Measurements from ENCODE around the gene PPM1L.

Gene PPM1L

GRCh38 chr3:160810362-160811236 is 54.6 kb downstream of the PPM1L start:
- DNase-seq: peak in 1 of 2 experiments; percentile 36

- peak in 1 of 2 experiments; percentile 5 for DNase-seq
Observed at GRCh38 chr3:160811237-160811548, 55.2 kb downstream of the PPM1L start.

- no peak for DNase-seq
Observed at GRCh38 chr3:160812304-160812703, 56.3 kb downstream of the PPM1L start.

GRCh38 chr3:160815280-160815679 is 59.2 kb downstream of the PPM1L start:
- no peak for DNase-seq

GRCh38 chr3:160820022-160820421 is 64.0 kb downstream of the PPM1L start:
- DNase-seq: no peak

GRCh38 chr3:160820430-160820829 is 64.4 kb downstream of the PPM1L start:
- DNase-seq: no peak

- DNase-seq: peak in 1 of 2 experiments; percentile 34
Observed at GRCh38 chr3:160822936-160823335, 66.9 kb downstream of the PPM1L start.

GRCh38 chr3:160825311-160825800 is 69.3 kb downstream of the PPM1L start:
- DNase-seq: no peak

GRCh38 chr3:160826408-160826807 is 70.4 kb downstream of the PPM1L start:
- no peak for DNase-seq

GRCh38 chr3:160826991-160827390 is 71.0 kb downstream of the PPM1L start:
- DNase-seq: no peak

- no peak for DNase-seq
Observed at GRCh38 chr3:160827516-160827915, 71.5 kb downstream of the PPM1L start.

- no peak for DNase-seq
Observed at GRCh38 chr3:160828880-160829279, 72.8 kb downstream of the PPM1L start.

GRCh38 chr3:160829486-160830009 is 73.5 kb downstream of the PPM1L start:
- DNase-seq: no peak

- DNase-seq: no peak
Observed at GRCh38 chr3:160830796-160831195, 74.8 kb downstream of the PPM1L start.

- no peak for DNase-seq
Observed at GRCh38 chr3:160831401-160831800, 75.4 kb downstream of the PPM1L start.

- DNase-seq: no peak
Observed at GRCh38 chr3:160837394-160837980, 81.5 kb downstream of the PPM1L start.

GRCh38 chr3:160840590-160840989 is 84.6 kb downstream of the PPM1L start:
- no peak for DNase-seq

GRCh38 chr3:160841455-160841854 is 85.4 kb downstream of the PPM1L start:
- DNase-seq: no peak

GRCh38 chr3:160842021-160843005 is 86.3 kb downstream of the PPM1L start:
- no peak for DNase-seq

- no peak for DNase-seq
Observed at GRCh38 chr3:160851629-160852210, 95.7 kb downstream of the PPM1L start.

- DNase-seq: no peak
Observed at GRCh38 chr3:160852856-160853255, 96.8 kb downstream of the PPM1L start.

- no peak for DNase-seq
Observed at GRCh38 chr3:160856450-160856849, 100.4 kb downstream of the PPM1L start.
